ENCODE measurements around the gene PFKL. TPM values are rescaled to one million over a fixed set of nuclear protein-coding genes. Genes with fewer than 3 reads are reported as not detected.
"Not testable (repeated sequence)": the region's sequence is repeated elsewhere in the genome, so short reads cannot be mapped to it uniquely, and the experiment has no call there.

Gene PFKL
- polyA plus RNA-seq, 4 donors: 138 to 281 (median 216) TPM

DNA sequence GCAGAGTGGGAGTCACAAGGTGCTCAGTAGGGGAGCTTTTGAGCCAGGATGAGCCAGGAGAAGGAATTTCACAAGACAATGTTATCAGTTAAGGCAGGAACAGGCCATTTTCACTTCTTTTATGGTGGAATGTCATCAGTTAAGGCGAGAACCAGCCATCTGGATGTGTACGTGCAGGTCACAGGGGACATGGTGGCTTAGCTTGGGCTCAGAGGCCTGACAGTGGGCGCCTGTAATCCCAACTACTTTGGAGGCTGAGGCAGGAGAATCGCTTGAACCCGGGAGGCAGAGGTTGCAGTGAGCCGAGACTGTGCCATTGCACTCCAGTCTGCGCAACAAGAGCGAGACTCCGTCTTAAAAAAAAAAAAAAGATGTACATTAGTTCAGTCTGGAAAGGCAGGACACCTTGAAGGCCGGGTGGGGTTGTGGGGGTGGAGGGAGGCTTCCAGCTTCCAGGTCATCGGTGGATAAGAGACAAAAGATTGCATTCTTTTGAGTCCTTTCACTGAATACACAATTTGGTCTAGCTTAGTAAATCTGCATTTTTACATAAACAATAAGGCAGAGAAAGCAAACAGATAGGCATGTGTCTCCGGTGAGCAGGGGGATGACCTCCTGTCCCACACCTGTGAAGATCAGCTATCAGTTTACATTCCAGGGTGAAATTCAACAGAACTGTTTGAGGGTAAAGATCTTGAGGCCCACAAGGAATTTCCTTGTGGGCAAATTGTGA is 42.0 kb downstream of the PFKL start:
- FAIRE-seq; H3K4me3 ChIP-seq (ENCODE audit: low read depth in 1 of 3, low read length in 3 of 3); H3K36me3 ChIP-seq (ENCODE audit: control insufficient read depth in 3 of 3, insufficient read depth in 2 of 3, low read depth in 1 of 3, low read length in 3 of 3); H3K27ac ChIP-seq (ENCODE audit: low read depth in 1 of 3, low read length in 2 of 3); DNase-seq; H3K9me3 ChIP-seq (ENCODE audit: control insufficient read depth in 2 of 2, insufficient read depth in 1 of 2, low read depth in 1 of 2, low read length in 1 of 2); H3K27me3 ChIP-seq (ENCODE audit: control insufficient read depth in 3 of 3, insufficient read depth in 3 of 3, low read length in 3 of 3): not testable (repeated sequence)
- peaks cover 0 to 18% (median 0%) of the 10 kb centered on the region in 3 donors for H3K4me1 ChIP-seq (ENCODE audit: control insufficient read depth in 3 of 3, insufficient read depth in 2 of 3, low read depth in 1 of 3, low read length in 2 of 3)
- 63 to 75% (median 74%) methylated on average over 12 of the region's 12 CpGs for WGBS, 3 donors

GRCh38 chr21:44342981-44343380 is 43.1 kb downstream of the PFKL start:
- 80 to 85% (median 82%) methylated on average over 8 of the region's 8 CpGs for WGBS, 3 donors
- H3K4me1 ChIP-seq (ENCODE audit: control insufficient read depth in 3 of 3, insufficient read depth in 2 of 3, low read depth in 1 of 3, low read length in 2 of 3): peaks cover 0 to 12% (median 0%) of the 10 kb centered on the region in 3 donors
- not testable (repeated sequence) for H3K4me3 ChIP-seq (ENCODE audit: low read depth in 1 of 3, low read length in 3 of 3); H3K9me3 ChIP-seq (ENCODE audit: control insufficient read depth in 2 of 2, insufficient read depth in 1 of 2, low read depth in 1 of 2, low read length in 1 of 2); FAIRE-seq; H3K27me3 ChIP-seq (ENCODE audit: control insufficient read depth in 3 of 3, insufficient read depth in 3 of 3, low read length in 3 of 3); H3K27ac ChIP-seq (ENCODE audit: low read depth in 1 of 3, low read length in 2 of 3); H3K36me3 ChIP-seq (ENCODE audit: control insufficient read depth in 3 of 3, insufficient read depth in 2 of 3, low read depth in 1 of 3, low read length in 3 of 3); DNase-seq

- FAIRE-seq (no peak), DNase-seq (no peak)
- no peaks in the 10 kb centered on the region for H3K36me3 ChIP-seq (ENCODE audit: control insufficient read depth in 3 of 3, insufficient read depth in 2 of 3, low read depth in 1 of 3, low read length in 3 of 3)
- no peaks in the 10 kb centered on the region for H3K9me3 ChIP-seq (ENCODE audit: control insufficient read depth in 2 of 2, insufficient read depth in 1 of 2, low read depth in 1 of 2, low read length in 1 of 2)
- H3K4me1 ChIP-seq (ENCODE audit: control insufficient read depth in 3 of 3, insufficient read depth in 2 of 3, low read depth in 1 of 3, low read length in 2 of 3): peaks cover 0 to 6% (median 0%) of the 10 kb centered on the region in 3 donors
- peaks cover 0 to 18% (median 0%) of the 10 kb centered on the region in 3 donors for H3K27me3 ChIP-seq (ENCODE audit: control insufficient read depth in 3 of 3, insufficient read depth in 3 of 3, low read length in 3 of 3)
- no peak overlapping the region for H3K27ac ChIP-seq (ENCODE audit: low read depth in 1 of 3, low read length in 2 of 3)
- 75 to 77% (median 76%) methylated on average over 16 to 17 of the region's 17 CpGs for WGBS, 3 donors
- no peak overlapping the region for H3K4me3 ChIP-seq (ENCODE audit: low read depth in 1 of 3, low read length in 3 of 3)
Observed at GRCh38 chr21:44344541-44345183, 44.8 kb downstream of the PFKL start.

DNA sequence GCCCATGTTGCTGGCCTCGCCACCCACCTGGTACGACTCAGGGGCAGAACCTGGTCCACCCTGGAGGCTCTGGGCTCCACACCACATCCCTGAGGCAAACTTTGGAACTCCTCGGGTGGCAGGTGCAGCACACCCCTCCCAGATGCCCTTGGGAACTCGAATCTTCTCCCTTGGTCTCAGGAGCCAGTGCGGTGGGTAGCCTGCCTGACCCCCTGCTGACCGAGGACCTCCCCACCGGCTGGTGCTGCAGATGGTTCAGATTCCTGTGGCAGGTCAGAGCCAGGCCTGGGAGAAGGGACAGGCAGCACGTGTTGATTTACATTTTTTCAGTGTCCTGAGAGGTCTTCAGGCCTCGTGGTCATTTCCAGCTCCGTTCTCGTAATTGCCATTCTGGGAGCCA is 45.6 kb downstream of the PFKL start:
- DNase-seq (no peak), FAIRE-seq (no peak)
- no peaks in the 10 kb centered on the region for H3K9me3 ChIP-seq (ENCODE audit: control insufficient read depth in 2 of 2, insufficient read depth in 1 of 2, low read depth in 1 of 2, low read length in 1 of 2)
- H3K27ac ChIP-seq (ENCODE audit: low read depth in 1 of 3, low read length in 2 of 3): no peak overlapping the region
- H3K36me3 ChIP-seq (ENCODE audit: control insufficient read depth in 3 of 3, insufficient read depth in 2 of 3, low read depth in 1 of 3, low read length in 3 of 3): no peaks in the 10 kb centered on the region
- H3K4me3 ChIP-seq (ENCODE audit: low read depth in 1 of 3, low read length in 3 of 3): no peak overlapping the region
- H3K4me1 ChIP-seq (ENCODE audit: control insufficient read depth in 3 of 3, insufficient read depth in 2 of 3, low read depth in 1 of 3, low read length in 2 of 3): no peaks in the 10 kb centered on the region
- WGBS, 3 donors: 42 to 67% (median 54%) methylated on average over 11 of the region's 11 CpGs
- H3K27me3 ChIP-seq (ENCODE audit: control insufficient read depth in 3 of 3, insufficient read depth in 3 of 3, low read length in 3 of 3): peaks cover 0 to 21% (median 0%) of the 10 kb centered on the region in 3 donors

- Histone ChIP-seq H3K27ac (ENCODE audit: low read depth in 1 of 3, low read length in 2 of 3) (no peak overlapping the region), H3K27me3 (ENCODE audit: control insufficient read depth in 3 of 3, insufficient read depth in 3 of 3, low read length in 3 of 3) (peaks cover 0 to 36% (median 2%) of the 10 kb centered on the region in 3 donors), H3K36me3 (ENCODE audit: control insufficient read depth in 3 of 3, insufficient read depth in 2 of 3, low read depth in 1 of 3, low read length in 3 of 3) (no peaks in the 10 kb centered on the region), H3K9me3 (ENCODE audit: control insufficient read depth in 2 of 2, insufficient read depth in 1 of 2, low read depth in 1 of 2, low read length in 1 of 2) (no peaks in the 10 kb centered on the region), H3K4me3 (ENCODE audit: low read depth in 1 of 3, low read length in 3 of 3) (no peak overlapping the region), H3K4me1 (ENCODE audit: control insufficient read depth in 3 of 3, insufficient read depth in 2 of 3, low read depth in 1 of 3, low read length in 2 of 3) (no peaks in the 10 kb centered on the region)
- FAIRE-seq (no peak), DNase-seq (no peak)
- 49 to 56% (median 54%) methylated on average over 20 to 22 of the region's 22 CpGs for WGBS, 3 donors
Observed at GRCh38 chr21:44347911-44348451, 48.1 kb downstream of the PFKL start.

DNA sequence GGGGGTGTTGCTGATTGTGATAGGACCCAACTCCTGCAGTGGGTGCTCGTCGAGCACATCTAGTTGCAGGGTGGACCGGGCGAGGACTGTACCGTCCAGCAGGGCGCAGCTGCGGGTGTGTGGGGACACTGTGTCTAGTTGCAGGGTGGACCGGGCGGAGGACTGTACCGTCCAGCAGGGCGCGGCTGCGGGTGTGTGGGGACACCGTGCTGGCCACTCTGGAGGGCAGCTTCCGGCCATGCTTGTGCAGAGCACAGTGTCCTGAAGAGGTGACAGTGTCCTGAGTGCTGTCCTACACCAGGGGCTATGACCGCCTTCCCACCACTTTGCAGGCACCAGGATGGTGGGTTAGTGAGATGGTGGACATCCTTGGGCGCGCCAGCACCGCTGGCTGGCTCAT is 49.0 kb downstream of the PFKL start:
- WGBS, 3 donors: 85 to 93% (median 85%) methylated on average over 19 of the region's 19 CpGs
- DNase-seq (no peak), FAIRE-seq (no peak)
- peaks cover 0 to 36% (median 2%) of the 10 kb centered on the region in 3 donors for H3K27me3 ChIP-seq (ENCODE audit: control insufficient read depth in 3 of 3, insufficient read depth in 3 of 3, low read length in 3 of 3)
- H3K4me3 ChIP-seq (ENCODE audit: low read depth in 1 of 3, low read length in 3 of 3): no peak overlapping the region
- no peaks in the 10 kb centered on the region for H3K36me3 ChIP-seq (ENCODE audit: control insufficient read depth in 3 of 3, insufficient read depth in 2 of 3, low read depth in 1 of 3, low read length in 3 of 3)
- no peak overlapping the region for H3K27ac ChIP-seq (ENCODE audit: low read depth in 1 of 3, low read length in 2 of 3)
- H3K4me1 ChIP-seq (ENCODE audit: control insufficient read depth in 3 of 3, insufficient read depth in 2 of 3, low read depth in 1 of 3, low read length in 2 of 3): no peaks in the 10 kb centered on the region
- no peaks in the 10 kb centered on the region for H3K9me3 ChIP-seq (ENCODE audit: control insufficient read depth in 2 of 2, insufficient read depth in 1 of 2, low read depth in 1 of 2, low read length in 1 of 2)

DNA sequence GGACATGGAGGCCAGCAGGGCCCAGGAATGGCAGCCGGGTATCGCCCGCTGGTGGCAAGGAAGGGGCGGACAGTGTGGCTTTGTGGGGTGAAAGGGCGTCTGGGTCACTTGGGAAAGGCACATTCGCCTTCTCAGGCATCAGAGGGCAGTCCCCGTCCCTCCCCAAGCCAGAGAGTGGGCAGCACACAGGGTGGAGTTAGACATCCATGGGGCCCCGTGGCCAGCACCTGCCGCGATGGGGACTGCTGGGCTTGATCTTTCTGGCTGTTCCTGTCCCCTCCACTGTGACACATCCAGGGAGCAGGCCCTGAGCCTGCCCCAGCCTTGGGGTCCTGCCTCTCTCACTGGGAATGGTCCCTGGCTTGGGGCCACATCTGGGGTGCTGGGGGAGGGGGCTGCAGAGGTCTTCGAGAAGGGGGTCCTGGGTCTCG is 49.6 kb downstream of the PFKL start:
- H3K9me3 ChIP-seq (ENCODE audit: control insufficient read depth in 2 of 2, insufficient read depth in 1 of 2, low read depth in 1 of 2, low read length in 1 of 2): no peaks in the 10 kb centered on the region
- peaks cover 0 to 36% (median 2%) of the 10 kb centered on the region in 3 donors for H3K27me3 ChIP-seq (ENCODE audit: control insufficient read depth in 3 of 3, insufficient read depth in 3 of 3, low read length in 3 of 3)
- no peak for DNase-seq
- no peaks in the 10 kb centered on the region for H3K36me3 ChIP-seq (ENCODE audit: control insufficient read depth in 3 of 3, insufficient read depth in 2 of 3, low read depth in 1 of 3, low read length in 3 of 3)
- WGBS, 3 donors: 60 to 79% (median 73%) methylated on average over 12 of the region's 12 CpGs
- FAIRE-seq: no peak
- H3K27ac ChIP-seq (ENCODE audit: low read depth in 1 of 3, low read length in 2 of 3): no peak overlapping the region
- H3K4me3 ChIP-seq (ENCODE audit: low read depth in 1 of 3, low read length in 3 of 3): no peak overlapping the region
- no peaks in the 10 kb centered on the region for H3K4me1 ChIP-seq (ENCODE audit: control insufficient read depth in 3 of 3, insufficient read depth in 2 of 3, low read depth in 1 of 3, low read length in 2 of 3)

- DNase-seq (no peak), FAIRE-seq (no peak)
- Histone ChIP-seq H3K27me3 (ENCODE audit: control insufficient read depth in 3 of 3, insufficient read depth in 3 of 3, low read length in 3 of 3) (peaks cover 0 to 36% (median 2%) of the 10 kb centered on the region in 3 donors), H3K4me1 (ENCODE audit: control insufficient read depth in 3 of 3, insufficient read depth in 2 of 3, low read depth in 1 of 3, low read length in 2 of 3) (no peaks in the 10 kb centered on the region), H3K36me3 (ENCODE audit: control insufficient read depth in 3 of 3, insufficient read depth in 2 of 3, low read depth in 1 of 3, low read length in 3 of 3) (no peaks in the 10 kb centered on the region), H3K4me3 (ENCODE audit: low read depth in 1 of 3, low read length in 3 of 3) (no peak overlapping the region), H3K27ac (ENCODE audit: low read depth in 1 of 3, low read length in 2 of 3) (no peak overlapping the region), H3K9me3 (ENCODE audit: control insufficient read depth in 2 of 2, insufficient read depth in 1 of 2, low read depth in 1 of 2, low read length in 1 of 2) (no peaks in the 10 kb centered on the region)
- 12 to 15% (median 15%) methylated on average over 42 to 113 of the region's 113 CpGs for WGBS, 3 donors
Observed at GRCh38 chr21:44349847-44350772, 50.3 kb downstream of the PFKL start.

All from small intestine (tissue), 7 donors.